Measurements from ENCODE around the gene PTX4. TPM values are rescaled to one million over a fixed set of nuclear protein-coding genes. Genes with fewer than 3 reads are reported as not detected.

PTX4 gene
- total RNA-seq, 1 donor from 2014 or later, result not detected

DNA sequence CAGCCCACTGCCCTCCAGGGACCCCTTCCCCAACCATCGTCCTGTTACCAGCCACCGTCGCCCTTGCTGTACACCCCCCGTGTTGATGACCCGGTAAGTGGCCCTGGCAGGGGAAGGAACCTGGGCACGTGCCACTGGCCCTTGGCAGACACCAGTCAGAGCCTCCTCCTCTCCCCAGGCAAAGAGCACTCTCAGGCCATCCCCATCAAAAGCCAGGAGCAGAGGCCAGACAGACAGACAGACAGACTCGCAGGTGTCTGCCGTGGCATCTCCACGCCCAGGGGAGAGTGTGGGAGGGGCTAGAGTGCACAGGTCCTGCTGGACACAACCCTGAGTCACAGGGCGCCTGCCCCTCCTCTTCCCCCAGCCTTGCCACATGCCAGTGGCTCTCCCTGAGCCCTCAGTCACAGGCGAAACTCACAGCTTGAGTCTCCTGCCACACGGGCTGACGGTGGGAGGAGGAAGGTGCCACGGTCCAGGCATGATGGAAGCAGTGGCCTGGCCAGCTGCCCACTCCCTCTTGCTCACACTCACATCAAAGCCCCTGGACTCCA is 21.7 kb downstream of the PTX4 start:
- Mint-ChIP-seq H3K4me3 (ENCODE audit: low read depth) (no peak overlapping the region), H3K9me3 (ENCODE audit: low read depth) (no peaks in the 10 kb centered on the region), H3K27me3 (no peaks in the 10 kb centered on the region), H3K27ac (no peak overlapping the region), H3K36me3 (ENCODE audit: insufficient read depth) (no peaks in the 10 kb centered on the region), H3K4me1 (ENCODE audit: low read depth) (no peaks in the 10 kb centered on the region)
- no peak for DNase-seq (ENCODE audit: low spot score, unreplicated experiment)
- TF ChIP-seq, protein P1, sequence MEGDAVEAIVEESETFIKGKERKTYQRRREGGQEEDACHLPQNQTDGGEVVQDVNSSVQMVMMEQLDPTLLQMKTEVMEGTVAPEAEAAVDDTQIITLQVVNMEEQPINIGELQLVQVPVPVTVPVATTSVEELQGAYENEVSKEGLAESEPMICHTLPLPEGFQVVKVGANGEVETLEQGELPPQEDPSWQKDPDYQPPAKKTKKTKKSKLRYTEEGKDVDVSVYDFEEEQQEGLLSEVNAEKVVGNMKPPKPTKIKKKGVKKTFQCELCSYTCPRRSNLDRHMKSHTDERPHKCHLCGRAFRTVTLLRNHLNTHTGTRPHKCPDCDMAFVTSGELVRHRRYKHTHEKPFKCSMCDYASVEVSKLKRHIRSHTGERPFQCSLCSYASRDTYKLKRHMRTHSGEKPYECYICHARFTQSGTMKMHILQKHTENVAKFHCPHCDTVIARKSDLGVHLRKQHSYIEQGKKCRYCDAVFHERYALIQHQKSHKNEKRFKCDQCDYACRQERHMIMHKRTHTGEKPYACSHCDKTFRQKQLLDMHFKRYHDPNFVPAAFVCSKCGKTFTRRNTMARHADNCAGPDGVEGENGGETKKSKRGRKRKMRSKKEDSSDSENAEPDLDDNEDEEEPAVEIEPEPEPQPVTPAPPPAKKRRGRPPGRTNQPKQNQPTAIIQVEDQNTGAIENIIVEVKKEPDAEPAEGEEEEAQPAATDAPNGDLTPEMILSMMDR (IDR thresholded peaks at IDR 0.05; ENCODE audit: unreplicated experiment), result no peak

DNA sequence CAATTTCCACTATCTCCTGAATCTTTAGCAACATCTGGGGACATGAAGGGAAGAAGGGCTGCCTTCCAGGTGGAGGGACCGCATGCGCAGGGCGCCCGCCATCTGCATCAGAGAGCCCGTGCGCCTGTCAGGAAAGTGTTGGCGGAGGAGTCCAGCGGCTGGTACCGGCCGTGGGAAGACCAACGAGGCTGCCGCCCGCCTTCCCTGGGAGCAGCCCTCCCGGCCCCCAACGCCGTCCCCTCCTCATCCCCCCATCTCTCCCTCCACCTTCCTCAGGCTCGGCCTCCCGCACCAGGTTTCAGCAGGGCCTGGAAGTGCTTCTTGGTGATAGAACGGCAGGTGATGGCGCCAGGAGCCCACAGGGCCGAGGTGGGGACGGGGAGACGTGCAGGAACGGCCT is 22.7 kb downstream of the PTX4 start:
- Mint-ChIP-seq H3K4me3 (ENCODE audit: low read depth) (no peak overlapping the region), H3K36me3 (ENCODE audit: insufficient read depth) (no peaks in the 10 kb centered on the region), H3K27me3 (no peaks in the 10 kb centered on the region), H3K4me1 (ENCODE audit: low read depth) (no peaks in the 10 kb centered on the region), H3K27ac (no peak overlapping the region), H3K9me3 (ENCODE audit: low read depth) (no peaks in the 10 kb centered on the region)
- TF ChIP-seq, protein P1 (IDR thresholded peaks at IDR 0.05; ENCODE audit: unreplicated experiment), result no peak
- no peak for DNase-seq (ENCODE audit: low spot score, unreplicated experiment)

DNA sequence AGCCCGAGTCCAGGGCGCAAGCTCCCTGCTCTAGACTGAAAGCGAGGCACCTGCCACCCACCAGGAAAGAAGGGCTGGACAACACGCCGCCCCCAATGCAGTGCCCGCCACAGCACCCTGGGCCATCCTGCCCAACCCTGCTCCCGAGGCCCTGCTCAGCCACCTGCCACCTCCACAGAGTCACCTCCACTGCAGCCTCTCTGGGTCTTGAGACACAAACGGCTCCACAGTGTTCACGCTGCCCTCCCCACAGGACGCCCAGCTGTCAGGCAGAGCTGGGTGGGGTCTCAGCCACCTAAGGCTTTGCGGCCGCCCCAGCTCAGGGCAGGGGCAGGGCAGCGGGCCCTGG is 23.2 kb downstream of the PTX4 start:
- no peaks in the 10 kb centered on the region for H3K9me3 Mint-ChIP-seq (ENCODE audit: low read depth)
- H3K27me3 Mint-ChIP-seq, result no peaks in the 10 kb centered on the region
- TF ChIP-seq, protein P1 (IDR thresholded peaks at IDR 0.05; ENCODE audit: unreplicated experiment), result no peak
- H3K4me3 Mint-ChIP-seq (ENCODE audit: low read depth), result no peak overlapping the region
- no peak for DNase-seq (ENCODE audit: low spot score, unreplicated experiment)
- H3K27ac Mint-ChIP-seq, result no peak overlapping the region
- no peaks in the 10 kb centered on the region for H3K4me1 Mint-ChIP-seq (ENCODE audit: low read depth)
- H3K36me3 Mint-ChIP-seq (ENCODE audit: insufficient read depth), result no peaks in the 10 kb centered on the region

DNA sequence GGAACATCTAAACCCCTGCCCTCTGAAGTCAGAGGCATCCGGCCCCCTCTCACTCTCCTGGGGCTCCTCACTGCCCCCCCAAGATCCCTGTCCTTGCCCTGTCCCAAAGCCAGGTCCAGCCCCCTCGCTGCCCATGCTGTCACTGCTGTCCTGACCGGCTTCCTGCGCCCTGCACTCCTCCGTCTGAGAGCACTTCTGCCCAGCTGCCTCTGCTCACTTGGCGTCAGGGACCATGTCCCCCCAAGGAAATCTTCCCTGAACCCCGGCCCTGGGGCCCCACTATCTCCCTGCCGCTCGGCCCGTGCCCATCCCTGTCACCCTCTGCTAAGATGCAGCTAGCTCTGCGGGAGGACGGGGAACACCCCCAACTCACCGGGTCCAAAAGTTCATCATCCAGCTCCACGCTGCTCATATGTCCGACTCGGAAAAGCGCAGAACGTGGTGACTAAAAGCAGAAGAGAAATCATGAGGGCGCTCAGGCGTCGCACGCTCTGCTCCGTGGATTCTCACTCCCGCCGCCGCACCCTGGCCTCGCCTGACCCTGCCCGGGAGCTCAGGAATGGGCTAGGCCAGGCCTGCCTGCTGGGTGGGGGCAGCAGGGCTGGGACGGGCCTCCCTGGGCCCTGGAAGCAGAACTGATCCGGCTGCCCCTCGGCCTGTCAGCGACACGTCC is 23.7 kb downstream of the PTX4 start:
- DNase-seq (ENCODE audit: low spot score, unreplicated experiment), result no peak
- TF ChIP-seq, protein P1 (IDR thresholded peaks at IDR 0.05; ENCODE audit: unreplicated experiment), result no peak
- Mint-ChIP-seq H3K27me3 (no peaks in the 10 kb centered on the region), H3K4me1 (ENCODE audit: low read depth) (no peaks in the 10 kb centered on the region), H3K36me3 (ENCODE audit: insufficient read depth) (no peaks in the 10 kb centered on the region), H3K27ac (no peak overlapping the region), H3K9me3 (ENCODE audit: low read depth) (no peaks in the 10 kb centered on the region), H3K4me3 (ENCODE audit: low read depth) (no peak overlapping the region)

DNA sequence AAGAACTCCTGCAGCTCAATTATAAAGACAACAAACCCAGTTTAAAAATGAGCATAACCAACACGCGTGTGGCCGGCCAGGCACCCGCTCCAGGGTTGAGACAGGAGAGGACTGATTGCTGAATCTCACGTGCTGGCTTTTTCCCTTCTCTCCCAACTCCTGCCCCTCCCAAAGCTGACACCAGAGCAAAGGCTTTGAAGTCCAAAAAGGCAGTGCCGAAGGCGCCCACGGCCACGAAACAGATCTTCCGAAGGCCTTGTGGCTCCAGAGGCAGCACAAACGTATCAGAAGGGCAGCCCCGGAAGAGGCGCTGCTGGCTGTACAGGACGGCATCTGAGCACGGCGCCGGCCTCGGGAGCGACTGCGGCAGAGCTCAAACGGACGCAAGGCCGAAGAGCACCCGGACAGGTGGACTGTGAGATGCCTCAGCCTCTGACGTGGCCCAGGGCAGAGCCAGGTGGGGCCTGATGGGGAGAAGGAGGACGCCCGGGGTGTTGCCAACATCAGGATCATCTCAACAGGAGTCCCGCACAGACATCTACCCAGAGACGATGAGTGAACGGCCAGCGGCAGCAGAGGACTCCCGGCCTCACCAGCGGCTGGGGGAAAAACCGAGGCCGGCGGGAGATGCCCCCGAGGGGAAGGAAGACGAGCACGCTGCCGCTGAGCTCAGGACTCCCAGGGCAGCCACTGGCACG is 24.4 kb downstream of the PTX4 start:
- Mint-ChIP-seq H3K9me3 (ENCODE audit: low read depth) (no peaks in the 10 kb centered on the region), H3K27ac (no peak overlapping the region), H3K4me3 (ENCODE audit: low read depth) (no peak overlapping the region), H3K4me1 (ENCODE audit: low read depth) (no peaks in the 10 kb centered on the region), H3K27me3 (no peaks in the 10 kb centered on the region), H3K36me3 (ENCODE audit: insufficient read depth) (no peaks in the 10 kb centered on the region)
- no peak for DNase-seq (ENCODE audit: low spot score, unreplicated experiment)
- TF ChIP-seq, protein P1 (IDR thresholded peaks at IDR 0.05; ENCODE audit: unreplicated experiment), result no peak

All from progenitor cell of endocrine pancreas (in vitro differentiated cells).